Muscle of leg (tissue), 11 donors: ENCODE data around the gene MAP7. TPM values are rescaled to one million over a fixed set of nuclear protein-coding genes. Genes with fewer than 3 reads are reported as not detected.
"Not testable (repeated sequence)": the region's sequence is repeated elsewhere in the genome, so short reads cannot be mapped to it uniquely, and the experiment has no call there.

Source experiments
- DNase-seq: peaks from one replicate; pipeline ENCODE4 v3.0.0; 2013
- H3K27ac ChIP-seq: one replicate; pipeline ENCODE4 v1.5.1; 2013; ENCODE audit warnings: mild to moderate bottlenecking, low read length, control low read depth
- H3K27me3 ChIP-seq: one replicate; pipeline ENCODE4 v1.6.1; 2013; ENCODE audit warnings: low read length; ENCODE audit not compliant: control insufficient read depth, insufficient read depth
- H3K36me3 ChIP-seq: one replicate; pipeline ENCODE4 v1.6.1; 2013; ENCODE audit warnings: low read length; ENCODE audit not compliant: control insufficient read depth, insufficient read depth
- H3K4me1 ChIP-seq: one replicate; pipeline ENCODE4 v1.6.1; 2013; ENCODE audit warnings: low read length; ENCODE audit not compliant: control insufficient read depth, insufficient read depth
- H3K4me3 ChIP-seq: one replicate; pipeline ENCODE4 v1.5.1; 2013; ENCODE audit warnings: low read length, control low read depth
- H3K9me3 ChIP-seq: replicated peaks from 2 replicates; pipeline ENCODE4 v1.6.1; 2013; ENCODE audit warnings: low read depth, low read length; ENCODE audit not compliant: control insufficient read depth
- WGBS: methylation state at CpG from one replicate; pipeline ENCODE4 v1.1.5; 2013; ENCODE audit warnings: missing lambda C conversion rate; ENCODE audit not compliant: insufficient coverage; 5-methylcytosine and 5-hydroxymethylcytosine counted together
- polyA plus RNA-seq, 8 donors: library from polyadenylated mRNA; unstranded; fragments of 120-200 nt; gene quantifications; one replicate each; pipeline versions ENCODE4 v1.2.1 to v1.2.3, GENCODE V29; 2013; ENCODE audit warnings: inconsistent platforms in 1 of 8, low replicate concordance in 1 of 8; ENCODE audit not compliant: insufficient read length in 8 of 8, insufficient read depth in 1 of 8
- total RNA-seq: library from RNA; stranded (reverse); fragments of 120-200 nt; gene quantifications from one replicate; pipeline ENCODE4 v1.2.4, GENCODE V29; 2013

Gene MAP7
- total and polyA plus RNA-seq, 9 donors = 0.14 to 1.9 (median 0.48) TPM

DNA sequence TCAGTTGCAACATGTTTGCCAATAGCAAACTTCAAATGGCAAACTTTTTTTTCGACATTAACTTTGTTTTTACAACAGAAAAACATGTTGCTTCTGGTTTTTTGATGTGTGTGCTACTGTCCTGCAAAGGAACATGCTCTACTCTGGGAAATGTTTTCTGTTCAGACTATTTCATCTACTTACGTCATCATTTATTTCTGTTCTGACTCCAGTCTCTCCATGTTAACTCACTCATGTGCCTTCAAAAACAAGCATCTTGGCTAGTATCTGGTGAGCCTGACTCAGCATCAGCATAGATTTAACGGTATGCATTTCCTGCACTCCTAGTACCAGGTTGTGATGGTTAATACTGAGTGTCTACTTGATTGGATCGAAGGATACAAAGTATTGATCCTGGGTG, 36.1 kb upstream of the MAP7 start:
- WGBS = 76% methylated on average over 2 of the region's 4 CpGs
- H3K36me3 ChIP-seq = no peaks in the 10 kb centered on the region
- no peak overlapping the region for H3K27ac ChIP-seq

DNA sequence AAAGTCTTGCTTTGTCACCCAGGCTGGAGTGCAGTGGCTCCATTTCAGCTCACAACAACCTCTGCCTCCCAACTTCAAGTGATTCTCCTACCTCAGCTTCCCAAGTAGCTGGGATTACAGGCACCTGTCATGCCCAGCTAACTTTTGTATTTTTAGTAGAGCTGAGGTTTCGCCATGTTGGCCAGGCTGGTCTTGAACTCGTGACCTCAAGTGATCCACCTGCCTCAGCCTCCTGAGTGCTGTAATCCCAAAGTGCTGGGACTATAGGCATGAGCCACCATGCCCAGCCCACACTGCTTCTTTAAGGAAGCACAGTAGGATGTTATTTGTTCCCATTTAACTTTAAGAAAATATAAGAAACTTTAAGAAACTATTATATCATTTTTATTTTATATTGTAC, 35.3 kb upstream of the MAP7 start:
- DNase-seq, H3K27me3 ChIP-seq, H3K27ac ChIP-seq, H3K4me3 ChIP-seq, H3K9me3 ChIP-seq, H3K4me1 ChIP-seq, H3K36me3 ChIP-seq: not testable (repeated sequence)
- 80% methylated on average over 1 of the region's 2 CpGs for WGBS

More for the DNA sequence above, 36.1 kb upstream of the MAP7 start:
- H3K27me3 ChIP-seq = no peaks in the 10 kb centered on the region
- H3K4me3 ChIP-seq = no peak overlapping the region
- peak; percentile 30 for DNase-seq
- no peaks in the 10 kb centered on the region for H3K4me1 ChIP-seq
- H3K9me3 ChIP-seq = no peaks in the 10 kb centered on the region

DNA sequence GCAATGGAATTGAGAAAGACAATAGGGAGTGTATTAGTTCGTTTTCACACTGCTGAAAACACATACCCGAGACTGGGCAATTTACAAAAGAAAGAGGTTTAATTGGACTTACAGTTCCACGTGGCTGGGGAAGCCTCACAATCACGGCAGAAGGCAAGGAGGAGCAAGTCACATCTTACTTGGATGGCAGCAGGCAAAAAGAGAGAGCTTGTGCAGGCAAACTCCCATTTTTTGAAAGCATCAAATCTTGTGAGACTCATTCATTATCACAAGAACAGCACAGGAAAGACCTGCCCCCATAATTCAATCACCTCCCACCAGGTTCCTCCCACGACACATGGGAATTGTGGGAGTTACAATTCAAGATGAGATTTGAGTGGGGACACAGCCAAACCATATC, 34.1 kb upstream of the MAP7 start:
- not testable (repeated sequence) for H3K27ac ChIP-seq, H3K4me3 ChIP-seq, DNase-seq, H3K9me3 ChIP-seq, H3K36me3 ChIP-seq, H3K27me3 ChIP-seq, H3K4me1 ChIP-seq
- WGBS = 76% methylated on average over 3 of the region's 5 CpGs

DNA sequence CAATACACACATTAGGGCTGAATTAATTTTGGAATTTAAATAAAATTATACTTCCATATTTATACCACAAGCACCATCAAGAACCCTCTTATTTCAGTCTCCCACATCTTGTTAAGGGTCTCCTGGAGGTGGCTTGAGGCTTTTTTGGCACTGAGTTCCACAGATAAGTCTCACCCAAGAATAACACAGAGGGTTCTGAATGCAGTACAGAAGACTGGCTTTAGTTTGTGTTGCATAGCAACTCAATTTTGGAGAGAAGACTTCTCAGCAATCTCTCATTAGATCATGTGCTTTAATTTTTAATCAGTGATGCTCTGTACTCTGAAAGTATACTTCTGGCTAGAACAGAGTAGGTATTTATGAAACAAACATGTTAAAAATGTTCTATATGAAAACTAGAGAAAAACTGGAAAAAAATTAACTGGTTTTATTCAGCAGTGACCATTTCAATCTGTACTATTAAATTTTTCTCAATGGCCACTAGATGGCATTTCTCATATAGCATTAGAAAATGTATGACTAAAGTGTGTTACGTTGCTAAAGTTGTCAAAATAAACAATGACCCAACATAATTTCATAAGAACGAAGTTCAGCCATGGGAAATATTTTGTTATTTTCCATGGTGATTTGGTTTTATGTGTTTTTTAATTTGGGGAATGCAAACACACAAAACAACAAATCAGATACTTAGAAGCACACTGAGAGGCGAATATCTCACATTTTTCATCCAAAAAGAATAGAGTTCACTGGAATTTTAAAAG, 32.7 kb upstream of the MAP7 start:
- peak; percentile 80 for DNase-seq
- H3K4me3 ChIP-seq = no peak overlapping the region
- H3K36me3 ChIP-seq = no peaks in the 10 kb centered on the region
- WGBS = no CpG with 5 or more reads among the region's 3 CpGs
- no peaks in the 10 kb centered on the region for H3K9me3 ChIP-seq
- peak overlapping the region; percentile 38 for H3K27ac ChIP-seq
- H3K27me3 ChIP-seq = no peaks in the 10 kb centered on the region
- no peaks in the 10 kb centered on the region for H3K4me1 ChIP-seq

DNA sequence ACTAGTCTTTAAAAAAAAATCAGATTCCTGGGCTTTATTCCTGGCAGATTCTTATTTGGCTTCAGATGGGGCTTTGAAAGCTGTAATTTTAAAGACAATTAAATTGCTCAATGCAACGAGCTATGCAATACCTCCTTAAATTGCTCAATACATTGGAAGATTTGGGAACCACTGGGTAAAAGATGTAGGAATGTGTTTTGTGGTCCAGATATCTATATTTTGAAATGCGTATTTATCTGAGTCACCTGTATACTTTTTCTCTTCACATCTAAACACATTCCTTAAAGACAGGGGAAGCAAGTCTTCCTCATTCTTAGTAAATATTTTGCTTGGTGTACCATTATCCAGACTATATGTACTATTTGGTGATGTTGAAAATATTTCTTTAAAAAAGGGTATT, 29.6 kb upstream of the MAP7 start:
- H3K27ac ChIP-seq = no peak overlapping the region
- no peaks in the 10 kb centered on the region for H3K9me3 ChIP-seq
- no CpG with 5 or more reads among the region's 2 CpGs for WGBS
- H3K4me3 ChIP-seq = no peak overlapping the region
- H3K4me1 ChIP-seq = no peaks in the 10 kb centered on the region
- DNase-seq = no peak
- H3K27me3 ChIP-seq = no peaks in the 10 kb centered on the region
- no peaks in the 10 kb centered on the region for H3K36me3 ChIP-seq

DNA sequence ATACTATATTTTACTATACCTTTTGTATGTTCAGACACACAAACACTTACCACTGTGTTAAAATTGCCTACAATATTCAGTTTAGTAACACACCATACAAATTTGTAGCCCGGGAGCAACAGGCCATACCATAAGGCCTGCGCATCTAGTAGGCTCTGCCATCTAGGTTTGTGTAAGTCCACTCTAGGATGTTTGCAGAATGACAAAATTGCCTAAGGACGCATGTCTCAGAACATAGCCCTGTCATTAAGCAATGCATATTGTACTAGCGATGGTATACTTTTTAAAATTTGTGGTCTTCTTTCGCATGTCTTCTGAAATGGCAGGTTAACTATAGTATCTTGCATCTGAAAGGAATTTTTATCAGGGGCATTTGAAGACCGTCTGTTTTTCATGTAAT, 26.6 kb upstream of the MAP7 start:
- Histone ChIP-seq H3K27me3 (no peaks in the 10 kb centered on the region), H3K27ac (no peak overlapping the region), H3K9me3 (no peaks in the 10 kb centered on the region), H3K36me3 (no peaks in the 10 kb centered on the region), H3K4me1 (no peaks in the 10 kb centered on the region), H3K4me3 (no peak overlapping the region)
- 100% methylated on average over 1 of the region's 6 CpGs for WGBS
- no peak for DNase-seq

DNA sequence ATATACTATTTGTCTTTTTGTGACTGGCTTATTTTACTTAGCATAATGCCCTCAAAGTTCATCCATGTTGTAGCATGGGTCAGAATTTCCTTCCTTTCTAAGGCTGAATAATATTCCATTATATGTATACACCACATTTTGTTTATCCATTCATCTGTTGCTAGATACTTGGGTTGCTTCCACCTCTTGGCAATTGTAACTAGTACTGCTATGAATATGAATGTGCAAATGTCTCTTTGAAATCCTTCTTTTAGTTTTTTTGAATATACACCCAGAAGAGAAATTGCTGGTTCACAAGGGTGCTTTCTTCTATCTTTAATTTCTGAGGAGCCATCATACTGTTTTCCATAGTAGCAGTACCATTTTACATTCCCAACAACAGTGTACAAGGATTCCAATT, 21.3 kb upstream of the MAP7 start:
- H3K27me3 ChIP-seq = no peaks in the 10 kb centered on the region
- no peaks in the 10 kb centered on the region for H3K4me1 ChIP-seq
- DNase-seq = no peak
- H3K27ac ChIP-seq = no peak overlapping the region
- H3K36me3 ChIP-seq = no peaks in the 10 kb centered on the region
- H3K4me3 ChIP-seq = no peak overlapping the region
- peaks cover 7% of the 10 kb centered on the region for H3K9me3 ChIP-seq

DNA sequence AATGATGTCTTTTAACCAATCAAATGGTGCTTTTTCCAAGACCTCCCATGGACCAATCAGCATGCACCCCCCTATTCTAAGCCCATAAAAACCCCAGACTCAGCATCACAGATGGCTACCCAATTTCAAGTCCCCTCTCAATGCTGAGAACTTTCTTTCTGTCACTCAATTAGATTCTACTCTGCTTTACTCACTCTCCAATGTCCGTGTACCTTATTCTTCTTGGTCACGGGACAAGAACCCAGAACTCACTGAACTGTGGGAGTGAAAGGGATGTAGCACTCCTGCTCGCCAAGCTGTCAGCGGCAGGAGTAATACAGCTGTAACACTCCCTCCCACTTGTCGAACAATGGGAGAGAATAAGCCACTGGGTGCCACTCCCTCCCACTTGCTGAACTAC, 20.8 kb upstream of the MAP7 start:
- Histone ChIP-seq H3K27ac (no peak overlapping the region), H3K4me3 (no peak overlapping the region), H3K27me3 (no peaks in the 10 kb centered on the region), H3K4me1 (no peaks in the 10 kb centered on the region), H3K9me3 (peaks cover 7% of the 10 kb centered on the region), H3K36me3 (no peaks in the 10 kb centered on the region)
- no peak for DNase-seq
- no CpG with 5 or more reads among the region's 5 CpGs for WGBS

DNA sequence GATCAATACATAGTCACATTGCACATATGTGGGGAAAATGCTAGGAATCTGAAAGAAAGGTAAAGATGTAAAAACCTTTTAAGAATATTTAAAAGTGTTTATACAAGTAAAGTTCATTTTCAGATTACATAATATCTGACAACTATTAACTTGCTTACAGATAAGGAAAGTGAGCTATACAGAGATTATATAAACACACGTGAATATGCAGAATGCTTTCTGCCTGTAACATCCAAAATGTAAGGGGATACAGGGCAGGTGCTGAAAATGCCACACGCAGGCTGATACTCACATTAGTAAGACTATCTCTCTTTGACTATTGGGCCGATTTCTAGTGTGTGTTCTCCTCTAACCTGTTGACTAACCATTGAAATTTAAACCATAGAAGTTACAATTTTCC, 17.9 kb upstream of the MAP7 start:
- H3K4me3 ChIP-seq = no peak overlapping the region
- H3K9me3 ChIP-seq = peaks cover 7% of the 10 kb centered on the region
- no peaks in the 10 kb centered on the region for H3K4me1 ChIP-seq
- no peaks in the 10 kb centered on the region for H3K36me3 ChIP-seq
- WGBS = no CpG with 5 or more reads among the region's 3 CpGs
- no peaks in the 10 kb centered on the region for H3K27me3 ChIP-seq
- no peak overlapping the region for H3K27ac ChIP-seq
- no peak for DNase-seq

DNA sequence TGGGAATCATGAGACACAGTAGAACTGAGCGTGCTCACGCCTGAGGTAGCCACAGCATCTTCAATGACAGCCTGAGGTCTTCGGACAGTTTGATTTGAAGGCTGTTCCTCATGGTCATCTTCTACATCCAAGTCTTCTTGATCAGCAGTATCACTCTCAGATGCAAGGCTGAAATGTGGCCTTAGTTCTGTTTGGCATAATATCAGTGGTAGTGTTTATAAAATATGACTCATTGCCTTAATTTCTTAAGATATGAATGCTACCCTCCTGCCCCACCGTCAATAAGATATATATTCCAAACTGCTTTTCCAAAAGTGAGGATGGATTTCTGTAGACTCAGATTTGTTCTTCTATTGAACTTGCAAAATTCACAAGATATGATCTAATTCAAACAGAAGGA, 17.5 kb upstream of the MAP7 start:
- WGBS = 100% methylated on average over 3 of the region's 4 CpGs
- Histone ChIP-seq H3K4me3 (no peak overlapping the region), H3K36me3 (no peaks in the 10 kb centered on the region), H3K4me1 (no peaks in the 10 kb centered on the region), H3K27me3 (no peaks in the 10 kb centered on the region), H3K27ac (no peak overlapping the region), H3K9me3 (peaks cover 7% of the 10 kb centered on the region)
- no peak for DNase-seq

DNA sequence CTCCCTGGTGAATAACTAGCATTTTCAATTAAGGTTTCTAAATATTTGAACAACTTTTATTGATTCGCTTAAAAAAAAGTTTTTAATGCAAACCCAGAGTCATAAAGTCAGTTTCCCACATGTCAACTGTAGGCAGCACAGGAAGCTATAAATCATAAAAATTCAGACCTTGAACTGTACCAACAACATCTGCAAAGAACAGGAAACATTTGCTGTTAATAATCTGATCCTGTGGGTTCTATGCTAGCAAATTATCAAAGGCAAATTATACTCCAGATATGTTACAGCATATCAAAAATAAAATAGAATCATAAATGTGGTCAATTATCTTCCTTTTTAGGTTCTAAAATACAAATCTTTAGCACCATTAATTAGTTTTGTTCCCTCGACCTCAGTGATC, 16.6 kb upstream of the MAP7 start:
- no CpG with 5 or more reads among the region's 2 CpGs for WGBS
- H3K4me3 ChIP-seq = no peak overlapping the region
- DNase-seq = no peak
- peaks cover 7% of the 10 kb centered on the region for H3K9me3 ChIP-seq
- H3K36me3 ChIP-seq = no peaks in the 10 kb centered on the region
- H3K4me1 ChIP-seq = no peaks in the 10 kb centered on the region
- H3K27me3 ChIP-seq = no peaks in the 10 kb centered on the region
- H3K27ac ChIP-seq = no peak overlapping the region
